Measurements from ENCODE around the gene SLC47A2. TPM values are rescaled to one million over a fixed set of nuclear protein-coding genes. Genes with fewer than 3 reads are reported as not detected.

Gene SLC47A2
- total RNA-seq, 4 donors from 2014 or later: not detected

DNA sequence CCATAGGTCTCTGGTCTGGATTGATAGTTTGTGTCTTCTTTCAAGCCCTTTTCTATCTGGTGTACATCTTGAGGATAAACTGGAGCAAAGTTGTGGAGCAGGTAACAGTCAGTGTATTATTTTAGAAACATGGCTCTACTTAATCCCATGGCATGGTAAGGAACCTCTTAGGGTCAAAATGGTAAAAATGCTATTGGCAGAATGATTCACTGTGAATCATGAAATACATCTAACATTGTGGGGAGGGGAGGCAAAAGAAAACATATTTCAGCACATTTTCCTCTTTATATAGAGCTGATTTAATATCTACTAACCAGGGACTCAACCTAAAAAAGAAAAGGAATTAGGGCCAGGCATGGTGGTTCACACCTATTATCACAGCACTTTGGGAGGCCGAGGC is 85.7 kb downstream of the SLC47A2 start:
- Histone ChIP-seq H3K4me3 (no peak overlapping the region), H3K36me3 (no peaks in the 10 kb centered on the region), H3K4me1 (no peaks in the 10 kb centered on the region), H3K27ac (replicated peaks in 1 of 4) (no peak overlapping the region), H3K27me3 (no peaks in the 10 kb centered on the region), H3K9me3 (no peaks in the 10 kb centered on the region)
- no peak for DNase-seq (ENCODE audit: extremely low spot score)
- WGBS: 89% methylated on average over 1 of the region's 1 CpG
- intact Hi-C loops (cut with DNase I): no loop called here
- TF ChIP-seq POLR2A (IDR thresholded peaks at IDR 0.05; ENCODE audit: low read depth) (no peak), EP300 (IDR thresholded peaks at IDR 0.05) (no peak), POLR2AphosphoS5 (IDR thresholded peaks at IDR 0.05) (no peak)
- TF ChIP-seq, protein P1, sequence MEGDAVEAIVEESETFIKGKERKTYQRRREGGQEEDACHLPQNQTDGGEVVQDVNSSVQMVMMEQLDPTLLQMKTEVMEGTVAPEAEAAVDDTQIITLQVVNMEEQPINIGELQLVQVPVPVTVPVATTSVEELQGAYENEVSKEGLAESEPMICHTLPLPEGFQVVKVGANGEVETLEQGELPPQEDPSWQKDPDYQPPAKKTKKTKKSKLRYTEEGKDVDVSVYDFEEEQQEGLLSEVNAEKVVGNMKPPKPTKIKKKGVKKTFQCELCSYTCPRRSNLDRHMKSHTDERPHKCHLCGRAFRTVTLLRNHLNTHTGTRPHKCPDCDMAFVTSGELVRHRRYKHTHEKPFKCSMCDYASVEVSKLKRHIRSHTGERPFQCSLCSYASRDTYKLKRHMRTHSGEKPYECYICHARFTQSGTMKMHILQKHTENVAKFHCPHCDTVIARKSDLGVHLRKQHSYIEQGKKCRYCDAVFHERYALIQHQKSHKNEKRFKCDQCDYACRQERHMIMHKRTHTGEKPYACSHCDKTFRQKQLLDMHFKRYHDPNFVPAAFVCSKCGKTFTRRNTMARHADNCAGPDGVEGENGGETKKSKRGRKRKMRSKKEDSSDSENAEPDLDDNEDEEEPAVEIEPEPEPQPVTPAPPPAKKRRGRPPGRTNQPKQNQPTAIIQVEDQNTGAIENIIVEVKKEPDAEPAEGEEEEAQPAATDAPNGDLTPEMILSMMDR (IDR thresholded peaks at IDR 0.05): no peak

DNA sequence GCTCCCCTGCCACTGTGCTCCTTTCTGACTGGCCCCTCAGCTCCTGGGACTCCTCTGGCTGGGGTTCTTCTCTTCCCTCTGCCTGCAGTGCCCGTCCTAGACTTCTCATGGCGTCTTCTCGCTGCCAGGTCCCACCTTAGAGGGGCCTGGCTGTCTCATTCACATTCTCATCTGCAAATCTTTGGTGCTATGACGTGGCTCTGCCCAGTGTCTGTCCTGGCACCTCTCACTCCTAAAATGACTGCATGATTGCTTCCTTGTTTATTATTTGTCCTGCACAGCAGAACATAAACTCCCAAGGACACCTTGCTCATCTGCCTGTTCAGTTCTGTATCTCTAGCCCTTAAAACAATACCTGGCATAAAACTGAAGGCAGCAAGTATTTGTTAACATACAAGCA is 86.3 kb downstream of the SLC47A2 start:
- Histone ChIP-seq H3K4me1 (no peaks in the 10 kb centered on the region), H3K9me3 (no peaks in the 10 kb centered on the region), H3K27ac (replicated peaks in 1 of 4) (no peak overlapping the region), H3K4me3 (no peak overlapping the region), H3K36me3 (no peaks in the 10 kb centered on the region), H3K27me3 (no peaks in the 10 kb centered on the region)
- intact Hi-C loops (cut with DNase I): no loop called here
- TF ChIP-seq, protein P1 (IDR thresholded peaks at IDR 0.05): no peak
- TF ChIP-seq POLR2A (IDR thresholded peaks at IDR 0.05; ENCODE audit: low read depth) (no peak), POLR2AphosphoS5 (IDR thresholded peaks at IDR 0.05) (no peak)
- WGBS: 92% methylated on average over 4 of the region's 4 CpGs
- no peak for DNase-seq (ENCODE audit: extremely low spot score)

DNA sequence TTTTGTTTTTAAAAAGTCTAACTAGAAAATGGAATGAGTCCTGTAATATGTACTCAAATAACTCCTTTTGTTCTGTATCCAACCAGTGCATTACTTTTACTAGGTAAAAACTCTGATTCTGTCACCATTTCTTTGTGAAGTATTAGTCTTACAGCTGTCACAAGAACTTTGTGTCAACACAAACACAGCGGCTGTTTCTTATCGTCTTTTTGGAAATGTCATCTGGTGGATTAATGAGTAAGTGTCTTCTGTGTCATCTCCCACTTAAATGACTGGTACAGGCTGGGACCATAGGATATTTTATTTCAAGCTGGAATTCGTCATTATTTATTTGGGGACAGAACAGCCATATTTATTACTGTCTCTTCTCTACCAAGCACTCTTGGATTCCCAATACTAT is 86.9 kb downstream of the SLC47A2 start:
- H3K36me3 ChIP-seq: no peaks in the 10 kb centered on the region
- H3K4me3 ChIP-seq: no peak overlapping the region
- no peaks in the 10 kb centered on the region for H3K4me1 ChIP-seq
- TF ChIP-seq POLR2A (IDR thresholded peaks at IDR 0.05; ENCODE audit: low read depth) (no peak), POLR2AphosphoS5 (IDR thresholded peaks at IDR 0.05) (no peak), EP300 (IDR thresholded peaks at IDR 0.05) (no peak)
- TF ChIP-seq, protein P1 (IDR thresholded peaks at IDR 0.05): no peak
- intact Hi-C loops (cut with DNase I): no loop called here
- WGBS: 75% methylated on average over 3 of the region's 3 CpGs
- H3K27ac ChIP-seq (replicated peaks in 1 of 4): no peak overlapping the region
- H3K27me3 ChIP-seq: no peaks in the 10 kb centered on the region
- DNase-seq (ENCODE audit: extremely low spot score): no peak
- H3K9me3 ChIP-seq: no peaks in the 10 kb centered on the region

Small RNA genes within 50 kb of the gene (small RNA-seq; reads per million reads assigned to genes)
- 0 reads per million in 3 donors for gene RF00322

Other genes with a start within 250 kb of the SLC47A2 start
- gene SLC47A1, start 182.7 kb downstream of the SLC47A2 start, total RNA-seq: 1 to 10 TPM in 1 of 4 donors, under 1 TPM in 1, not detected in 2; 0.17 to 1.8 TPM
- gene ALDH3A2, start 67.8 kb downstream of the SLC47A2 start, total RNA-seq: 100 to 1,000 TPM; 104 to 182 (median 115) TPM
- gene ALDH3A1, start 31.7 kb upstream of the SLC47A2 start, total RNA-seq: 1 to 10 TPM in 1 of 4 donors, under 1 TPM in 2, not detected in 1; 0.17 to 1.9 (median 0.42) TPM
- 10 to 100 TPM; 27.8 to 59.0 (median 43.1) TPM for gene ULK2, start 151.4 kb upstream of the SLC47A2 start, total RNA-seq

All from esophagus muscularis mucosa (tissue), 4 donors.